ENCODE data around the gene KLHL30.

The KLHL30 gene

GRCh38 chr2:238144262-238144661 is 5.8 kb downstream of the KLHL30 start:
- DNase-seq (ENCODE audit: low read depth in 2 of 2, low spot score in 1 of 2) = no peak

DNA sequence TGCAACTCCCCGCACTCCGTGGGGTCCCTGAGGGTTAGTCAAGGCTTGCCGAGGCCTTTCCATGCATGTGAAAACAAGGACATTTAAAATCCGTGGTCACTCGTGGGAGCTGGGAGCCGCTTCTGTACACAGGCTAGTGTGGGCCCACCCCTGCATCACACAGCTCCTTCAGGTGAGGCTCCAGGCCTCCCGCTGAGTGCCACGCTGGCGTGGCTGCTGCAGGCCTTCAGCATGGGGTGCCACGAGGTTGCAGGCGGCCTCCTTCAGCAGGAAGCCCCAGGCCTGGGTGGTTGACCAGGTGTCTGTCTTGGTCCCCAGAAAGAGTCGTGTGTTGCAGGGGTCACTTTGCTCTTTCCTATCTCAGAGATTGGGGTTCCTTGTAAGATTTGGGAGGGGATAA is 6.6 kb downstream of the KLHL30 start:
- DNase-seq (ENCODE audit: low read depth in 2 of 2, low spot score in 1 of 2) = no peak

GRCh38 chr2:238145851-238146250 is 7.4 kb downstream of the KLHL30 start:
- DNase-seq (ENCODE audit: low read depth in 2 of 2, low spot score in 1 of 2) = no peak

GRCh38 chr2:238146884-238147544 is 8.5 kb downstream of the KLHL30 start:
- DNase-seq (ENCODE audit: low read depth in 2 of 2, low spot score in 1 of 2) = no peak

DNA sequence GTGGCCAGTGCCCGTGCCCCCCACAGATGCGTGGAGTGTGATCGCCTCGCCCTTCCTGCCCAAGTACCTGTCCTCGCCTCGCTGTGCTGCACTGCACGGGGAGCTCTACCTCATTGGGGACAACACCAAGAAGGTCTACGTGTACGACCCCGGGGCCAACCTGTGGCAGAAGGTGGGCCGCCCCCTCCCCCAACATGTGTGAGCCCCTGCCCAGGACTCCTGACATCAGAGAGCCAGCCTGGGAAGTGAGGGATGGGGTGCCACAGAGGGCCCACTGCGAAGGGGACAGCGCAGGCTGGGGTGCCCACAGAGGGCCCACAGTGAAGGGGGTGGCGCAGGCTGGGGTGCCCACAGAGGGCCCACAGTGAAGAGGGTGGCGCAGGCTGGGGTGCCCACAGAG is 10.5 kb downstream of the KLHL30 start:
- DNase-seq (ENCODE audit: low read depth in 2 of 2, low spot score in 1 of 2) = no peak

DNA sequence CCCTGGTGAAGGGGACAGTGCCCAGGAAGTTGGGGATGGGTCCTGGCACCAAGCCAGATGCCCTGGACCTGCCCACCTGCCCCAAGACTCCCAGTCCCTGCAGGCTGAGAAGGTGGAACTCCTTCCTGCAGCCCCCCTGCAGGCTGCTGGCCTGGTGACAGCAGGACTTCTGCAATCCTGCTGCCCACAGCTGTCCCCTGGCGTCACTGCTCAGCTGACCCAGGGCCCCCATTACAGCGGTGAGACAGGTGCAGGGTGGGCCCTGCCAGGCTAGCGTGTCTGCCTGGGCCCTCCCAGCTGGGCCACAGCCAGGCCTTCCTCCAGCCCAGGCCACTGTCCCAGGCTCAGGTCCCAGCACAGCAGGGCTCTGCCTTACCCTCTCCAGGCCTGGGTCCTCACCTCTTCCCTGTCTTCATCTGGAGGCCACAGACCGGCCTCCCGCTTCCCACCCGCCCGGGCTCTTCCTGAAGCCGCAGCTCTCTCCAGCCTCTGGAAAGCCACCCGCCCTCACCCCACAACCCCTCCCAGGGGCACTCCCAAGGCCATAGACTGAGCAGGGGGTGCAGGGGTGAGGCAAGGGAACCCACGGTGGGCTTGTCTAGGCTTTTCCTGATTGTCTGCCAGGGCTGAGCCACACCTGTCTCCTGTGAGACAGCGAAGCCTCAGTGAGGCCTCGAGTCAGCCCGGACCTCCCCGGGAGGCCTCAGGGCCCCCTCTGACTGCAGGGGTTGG is 11.5 kb downstream of the KLHL30 start:
- DNase-seq (ENCODE audit: low read depth in 2 of 2, low spot score in 1 of 2) = no peak

DNA sequence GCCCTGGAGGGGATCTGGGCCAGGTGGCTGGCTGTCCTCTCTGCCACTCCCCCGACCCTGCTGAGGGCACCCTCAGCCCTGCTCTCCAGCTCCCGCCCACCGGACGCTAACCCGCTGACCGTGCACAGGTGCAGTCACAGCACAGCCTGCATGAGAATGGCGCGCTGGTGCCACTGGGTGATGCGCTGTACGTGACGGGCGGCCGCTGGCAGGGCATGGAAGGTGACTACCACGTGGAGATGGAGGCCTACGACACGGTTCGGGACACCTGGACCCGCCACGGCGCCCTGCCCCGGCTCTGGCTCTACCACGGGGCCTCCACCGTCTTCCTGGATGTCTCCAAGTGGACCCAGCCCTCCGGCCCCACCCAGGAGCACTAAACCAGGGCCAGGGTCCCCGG is 12.2 kb downstream of the KLHL30 start:
- no peak for DNase-seq (ENCODE audit: low read depth in 2 of 2, low spot score in 1 of 2)

DNA sequence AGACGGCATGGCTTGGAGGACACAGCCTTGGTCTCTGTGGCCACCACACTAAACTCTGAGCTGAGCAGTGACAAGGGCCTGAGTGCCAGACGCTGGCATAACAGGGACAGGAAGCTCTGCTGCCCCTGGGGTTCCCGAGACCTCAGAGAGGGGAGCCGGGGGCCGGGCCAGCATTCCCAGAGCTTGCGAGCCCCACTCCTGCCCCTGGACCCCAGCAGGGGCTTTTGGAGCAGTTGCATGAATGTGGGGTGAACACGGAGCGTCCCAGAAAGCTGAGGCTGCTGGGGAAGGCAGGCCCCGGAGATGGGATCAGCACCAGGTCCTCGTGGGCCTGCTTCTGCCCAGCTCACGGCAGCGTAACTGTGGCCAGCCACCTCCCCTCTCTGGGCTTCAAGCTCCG is 12.7 kb downstream of the KLHL30 start:
- no peak for DNase-seq (ENCODE audit: low read depth in 2 of 2, low spot score in 1 of 2)

DNA sequence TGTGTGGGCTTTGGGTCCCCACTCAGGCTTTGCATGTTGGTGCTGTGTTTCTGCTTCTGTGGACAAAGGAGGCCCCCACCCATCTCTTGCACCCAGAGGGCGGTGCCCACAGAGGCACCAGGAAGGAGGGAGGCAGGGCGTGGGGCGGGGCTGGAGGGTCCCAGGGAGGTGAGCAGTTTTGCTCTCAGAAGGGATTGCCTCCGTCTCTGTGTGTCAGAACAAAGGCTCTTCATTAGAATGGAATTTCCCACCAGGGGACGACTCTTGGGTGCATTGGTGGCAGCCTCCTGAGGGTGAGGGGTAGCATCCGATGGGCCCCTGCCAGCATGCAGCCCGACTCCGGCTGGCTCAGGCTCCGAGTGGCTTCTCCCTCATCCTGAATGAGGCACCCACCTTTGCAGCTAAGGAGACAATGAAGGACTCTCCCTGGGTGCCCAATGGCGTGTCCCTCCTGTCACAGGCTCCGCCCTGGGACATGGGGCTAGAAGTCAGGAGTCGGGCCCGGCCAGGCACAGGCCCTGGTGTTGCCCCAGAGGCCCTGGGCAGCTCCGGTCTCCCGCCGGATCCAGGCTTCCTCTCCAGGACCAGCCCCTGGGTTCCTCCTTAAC is 13.3 kb downstream of the KLHL30 start:
- no peak for DNase-seq (ENCODE audit: low read depth in 2 of 2, low spot score in 1 of 2)

DNA sequence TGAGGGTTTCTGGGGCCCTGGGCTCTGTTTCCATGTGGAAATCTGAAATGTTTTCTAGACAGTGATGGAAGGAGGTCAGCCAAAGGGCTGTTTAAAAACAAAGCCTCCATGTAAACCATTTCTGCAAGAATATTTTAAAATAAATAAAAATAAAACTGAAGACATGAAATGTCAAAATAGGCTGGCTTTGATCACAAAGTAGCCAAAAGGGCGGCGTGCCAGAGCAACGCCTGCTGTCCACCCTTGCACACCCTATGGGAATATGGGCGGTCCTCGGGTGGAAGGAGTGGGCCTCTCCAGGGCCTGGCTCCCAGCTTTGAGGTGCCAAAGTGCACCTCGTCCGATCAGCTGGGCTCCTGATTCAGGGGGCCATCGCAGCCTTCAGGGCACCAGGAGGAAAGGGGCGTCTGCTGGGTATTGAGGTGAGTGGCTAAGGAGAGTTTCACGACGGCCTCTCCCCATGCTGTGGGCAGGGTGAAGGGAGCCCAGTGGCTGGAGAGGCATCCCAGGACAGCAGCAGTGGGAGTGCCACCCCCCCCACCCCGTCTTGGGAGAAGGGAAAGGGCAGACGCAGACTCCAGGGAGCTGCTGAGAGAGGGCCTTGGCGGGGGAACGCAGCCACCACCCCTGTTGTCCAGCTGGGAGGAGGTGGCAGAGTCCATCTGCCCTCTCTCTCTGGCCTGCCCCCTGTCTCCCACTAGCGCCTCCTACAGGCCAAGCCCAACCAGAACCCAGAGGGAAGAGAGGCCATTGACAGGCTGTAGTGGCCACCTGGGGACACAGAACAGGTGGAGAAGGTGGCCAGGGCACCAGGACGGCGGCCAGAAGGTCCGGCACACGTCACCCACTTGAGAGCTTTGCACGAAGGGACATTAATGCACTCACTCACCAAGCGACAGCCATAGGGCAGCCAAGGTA is 14.6 kb downstream of the KLHL30 start:
- DNase-seq (ENCODE audit: low read depth in 2 of 2, low spot score in 1 of 2) = no peak

GRCh38 chr2:238154570-238154969 is 16.1 kb downstream of the KLHL30 start:
- no peak for DNase-seq (ENCODE audit: low read depth in 2 of 2, low spot score in 1 of 2)

- no peak for DNase-seq (ENCODE audit: low read depth in 2 of 2, low spot score in 1 of 2)
Measured at GRCh38 chr2:238155051-238155760, 16.7 kb downstream of the KLHL30 start.

DNA sequence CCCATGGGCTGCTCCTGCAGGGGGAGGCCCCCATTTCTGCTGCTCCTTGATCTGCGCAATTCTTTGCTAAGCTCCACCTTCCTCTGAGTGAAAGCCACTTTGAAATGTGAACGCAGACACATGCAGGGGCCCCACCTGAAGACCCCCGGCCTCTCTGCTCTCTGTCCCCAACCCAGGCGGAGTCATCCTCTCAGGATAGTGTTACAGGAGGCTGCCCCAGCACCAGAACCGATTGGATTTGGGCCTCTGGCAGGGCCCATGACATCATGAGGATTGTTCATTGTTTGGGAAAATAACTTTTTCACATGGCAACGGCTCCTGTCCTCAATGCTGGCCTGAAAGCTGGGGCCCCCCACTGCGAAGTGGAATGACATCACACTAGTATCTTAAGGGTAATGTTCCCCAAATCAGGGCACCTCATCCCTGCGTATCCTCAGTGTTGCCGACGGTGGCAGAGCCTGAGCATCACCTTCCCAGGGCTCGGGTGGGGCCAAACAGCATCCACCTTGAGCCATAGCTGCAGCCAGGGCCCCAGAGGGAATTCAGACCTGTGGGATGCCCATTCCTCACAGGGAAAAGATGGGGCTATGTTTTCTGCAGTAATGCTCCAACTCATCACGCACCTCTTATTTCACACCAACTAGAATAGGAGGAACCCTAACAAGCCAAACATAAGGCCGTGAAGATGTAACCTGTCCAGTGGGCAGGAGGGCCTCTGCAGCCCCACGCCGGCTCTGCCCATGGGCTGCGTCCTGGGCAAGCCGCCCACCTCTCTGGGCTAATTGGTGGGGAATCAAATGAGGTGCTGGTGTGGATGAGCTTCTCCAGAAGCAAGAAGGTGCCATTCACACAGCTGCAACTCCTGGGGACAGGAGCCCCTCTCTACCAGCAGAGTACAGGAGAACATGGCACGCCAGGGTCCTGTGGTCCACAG is 17.6 kb downstream of the KLHL30 start:
- DNase-seq (ENCODE audit: low read depth in 2 of 2, low spot score in 1 of 2) = no peak

GRCh38 chr2:238157506-238158017 is 19.1 kb downstream of the KLHL30 start:
- no peak for DNase-seq (ENCODE audit: low read depth in 2 of 2, low spot score in 1 of 2)

DNA sequence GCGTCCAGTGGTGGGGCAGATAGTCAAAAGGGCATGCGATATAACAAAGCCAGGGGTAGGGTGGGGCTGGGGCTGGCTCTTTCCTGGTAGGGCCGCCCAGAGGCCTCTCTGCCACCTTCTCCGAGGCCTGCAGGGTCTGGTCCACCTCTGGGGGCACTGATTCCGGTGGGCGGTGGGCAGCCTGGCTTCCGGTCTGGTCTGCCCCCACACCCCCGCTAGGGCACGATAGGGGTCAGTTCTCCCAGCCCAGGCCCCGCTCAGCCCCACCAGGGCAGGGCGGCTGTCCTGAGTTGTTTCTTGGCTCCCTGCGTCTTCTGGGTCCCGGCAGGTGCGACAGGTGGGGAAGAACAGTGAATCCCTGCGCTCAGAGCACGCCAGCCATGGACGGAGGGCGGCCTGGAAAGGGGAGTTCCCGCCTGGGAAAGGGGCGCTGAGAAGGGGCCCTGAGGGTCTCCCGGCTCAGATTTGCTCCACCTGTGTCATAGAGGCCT is 19.6 kb downstream of the KLHL30 start:
- no peak for DNase-seq (ENCODE audit: low read depth in 2 of 2, low spot score in 1 of 2)

GRCh38 chr2:238158509-238159070 is 20.1 kb downstream of the KLHL30 start, which contains the start of gene ERFE:
Gene ERFE, plus strand, starts transcription at chr2:238158970. Its CDS starts 38 bp downstream, at chr2:238159008.
- no peak for DNase-seq (ENCODE audit: low read depth in 2 of 2, low spot score in 1 of 2)

DNA sequence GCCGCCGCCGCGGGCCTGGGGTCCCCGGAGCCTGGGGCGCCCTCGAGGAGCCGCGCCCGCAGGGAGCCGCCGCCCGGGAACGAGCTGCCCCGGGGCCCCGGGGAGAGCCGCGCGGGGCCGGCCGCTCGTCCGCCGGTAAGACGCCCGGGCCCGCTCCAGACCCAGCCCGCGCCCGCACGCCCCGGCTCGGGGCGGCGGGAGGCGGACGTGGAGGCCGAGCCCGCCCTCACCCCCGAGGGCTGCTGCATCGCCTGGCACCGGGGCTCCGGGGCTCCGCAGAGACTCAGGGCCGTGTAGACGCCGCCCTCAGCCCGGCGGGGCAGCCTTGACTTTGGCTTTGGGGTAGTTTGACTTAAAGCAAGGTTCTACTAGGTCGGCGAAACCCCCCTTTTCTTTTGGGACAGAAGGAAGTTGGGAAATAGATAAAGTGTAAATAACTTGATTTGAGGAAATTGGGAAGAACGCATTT is 20.6 kb downstream of the KLHL30 start:
- no peak for DNase-seq (ENCODE audit: low read depth in 2 of 2, low spot score in 1 of 2)

- no peak for DNase-seq (ENCODE audit: low read depth in 2 of 2, low spot score in 1 of 2)
Measured at GRCh38 chr2:238159661-238160205, 21.3 kb downstream of the KLHL30 start.
